ENCODE data around the gene BANK1.

Gene BANK1

DNA sequence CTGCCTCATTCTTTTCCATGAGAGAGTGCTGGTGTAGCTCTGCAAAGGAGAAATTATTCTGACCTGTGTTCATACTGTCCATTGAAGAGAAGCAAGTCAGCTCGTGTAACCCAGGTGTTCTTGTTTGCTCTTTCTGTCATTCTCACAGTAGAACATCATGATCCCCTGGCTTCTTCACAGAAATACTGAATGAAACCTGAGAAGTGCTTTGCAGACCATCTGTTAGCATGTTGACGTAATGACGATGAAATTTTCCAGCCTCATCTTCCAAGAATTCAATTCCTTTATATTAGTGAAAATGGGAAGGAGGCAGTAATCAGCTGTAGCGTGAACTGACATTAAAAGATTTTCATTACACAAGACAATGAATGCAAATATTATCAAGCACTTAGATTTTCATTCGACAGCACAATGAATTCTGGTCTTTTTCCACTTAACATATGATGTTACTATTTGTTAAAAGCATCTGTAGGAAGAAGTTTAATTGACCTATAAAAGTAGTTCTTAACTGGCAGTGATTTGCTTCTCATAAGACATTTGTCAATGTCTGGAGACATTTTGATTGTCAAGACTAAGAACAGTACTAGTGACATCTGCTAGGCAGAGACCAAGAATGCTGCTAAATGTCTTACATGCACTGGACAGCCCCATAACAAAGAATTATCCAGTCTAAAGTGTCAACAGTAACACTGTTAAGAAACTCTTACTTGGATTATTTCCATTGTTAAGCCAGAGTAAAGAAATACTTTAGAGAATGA, 246.3 kb downstream of the BANK1 start:
- H3K4me3 ChIP-seq (ENCODE audit: low read depth, low read length), result no peak overlapping the region
- TF ChIP-seq, protein P1, sequence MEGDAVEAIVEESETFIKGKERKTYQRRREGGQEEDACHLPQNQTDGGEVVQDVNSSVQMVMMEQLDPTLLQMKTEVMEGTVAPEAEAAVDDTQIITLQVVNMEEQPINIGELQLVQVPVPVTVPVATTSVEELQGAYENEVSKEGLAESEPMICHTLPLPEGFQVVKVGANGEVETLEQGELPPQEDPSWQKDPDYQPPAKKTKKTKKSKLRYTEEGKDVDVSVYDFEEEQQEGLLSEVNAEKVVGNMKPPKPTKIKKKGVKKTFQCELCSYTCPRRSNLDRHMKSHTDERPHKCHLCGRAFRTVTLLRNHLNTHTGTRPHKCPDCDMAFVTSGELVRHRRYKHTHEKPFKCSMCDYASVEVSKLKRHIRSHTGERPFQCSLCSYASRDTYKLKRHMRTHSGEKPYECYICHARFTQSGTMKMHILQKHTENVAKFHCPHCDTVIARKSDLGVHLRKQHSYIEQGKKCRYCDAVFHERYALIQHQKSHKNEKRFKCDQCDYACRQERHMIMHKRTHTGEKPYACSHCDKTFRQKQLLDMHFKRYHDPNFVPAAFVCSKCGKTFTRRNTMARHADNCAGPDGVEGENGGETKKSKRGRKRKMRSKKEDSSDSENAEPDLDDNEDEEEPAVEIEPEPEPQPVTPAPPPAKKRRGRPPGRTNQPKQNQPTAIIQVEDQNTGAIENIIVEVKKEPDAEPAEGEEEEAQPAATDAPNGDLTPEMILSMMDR (IDR thresholded peaks at IDR 0.05; ENCODE audit: low read depth, low read length), result no peak

DNA sequence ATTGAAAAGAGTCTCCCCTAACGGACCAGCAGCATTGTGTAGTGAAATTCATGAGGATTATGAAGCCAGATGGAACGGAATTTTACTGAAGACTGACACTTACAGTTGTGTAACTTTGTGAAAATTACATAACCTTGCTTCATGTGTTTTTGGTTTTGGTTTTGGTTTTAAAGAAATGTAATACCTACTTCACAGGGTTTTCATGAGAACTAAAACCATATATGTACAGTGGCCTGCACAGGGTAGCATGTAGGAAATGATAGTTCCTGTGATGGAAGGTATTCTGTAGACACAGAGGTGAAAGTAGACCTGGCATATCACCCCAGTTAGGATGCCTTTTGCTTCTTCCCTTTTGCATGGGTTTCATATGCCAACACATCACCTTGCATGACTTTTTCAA, 247.0 kb downstream of the BANK1 start:
- TF ChIP-seq, protein P1 (IDR thresholded peaks at IDR 0.05; ENCODE audit: low read depth, low read length), result no peak
- no peak overlapping the region for H3K4me3 ChIP-seq (ENCODE audit: low read depth, low read length)

DNA sequence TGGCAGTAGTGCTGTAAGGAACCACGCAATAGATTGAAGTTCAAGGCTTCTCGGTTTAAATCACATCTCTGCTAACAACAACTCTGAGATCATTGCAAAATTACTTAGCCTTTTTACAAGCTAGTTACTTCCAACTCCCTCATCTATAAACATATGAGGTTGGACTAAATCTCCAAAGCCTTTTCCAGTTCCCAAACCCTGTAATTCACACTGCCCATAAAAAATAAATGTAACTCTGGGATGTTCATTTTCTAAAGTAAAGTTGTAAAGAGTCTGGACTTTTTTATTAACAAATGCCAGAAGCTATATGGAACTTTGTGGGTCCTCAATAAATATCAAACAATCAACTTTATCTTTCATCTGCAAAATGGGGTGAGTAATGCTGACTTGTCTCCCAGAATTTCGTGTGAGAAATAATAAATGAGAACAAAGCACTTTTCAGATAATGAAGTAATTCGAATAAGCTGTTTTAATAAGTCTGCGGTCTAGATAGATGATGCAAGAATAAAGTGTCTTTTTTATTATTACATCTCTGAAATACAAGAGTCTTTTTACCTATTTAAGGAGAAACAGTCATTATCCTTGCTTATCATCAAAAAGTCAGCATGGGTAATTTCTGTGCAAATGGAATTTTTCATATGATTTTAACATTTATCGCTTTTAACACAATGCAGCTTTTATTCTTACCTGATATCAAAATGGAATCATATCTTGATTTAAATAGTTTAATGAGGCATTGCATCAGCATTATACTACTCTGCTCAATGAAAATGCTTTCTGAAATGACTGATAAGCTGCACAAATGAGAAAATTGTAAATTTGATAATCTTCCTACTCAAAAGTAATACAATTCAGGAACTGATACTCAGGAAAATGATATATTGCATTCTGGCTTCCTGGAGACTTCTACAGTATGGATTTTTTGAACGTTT, 252.6 kb downstream of the BANK1 start:
- no peak overlapping the region for H3K4me3 ChIP-seq (ENCODE audit: low read depth, low read length)
- TF ChIP-seq, protein P1 (IDR thresholded peaks at IDR 0.05; ENCODE audit: low read depth, low read length), result no peak

DNA sequence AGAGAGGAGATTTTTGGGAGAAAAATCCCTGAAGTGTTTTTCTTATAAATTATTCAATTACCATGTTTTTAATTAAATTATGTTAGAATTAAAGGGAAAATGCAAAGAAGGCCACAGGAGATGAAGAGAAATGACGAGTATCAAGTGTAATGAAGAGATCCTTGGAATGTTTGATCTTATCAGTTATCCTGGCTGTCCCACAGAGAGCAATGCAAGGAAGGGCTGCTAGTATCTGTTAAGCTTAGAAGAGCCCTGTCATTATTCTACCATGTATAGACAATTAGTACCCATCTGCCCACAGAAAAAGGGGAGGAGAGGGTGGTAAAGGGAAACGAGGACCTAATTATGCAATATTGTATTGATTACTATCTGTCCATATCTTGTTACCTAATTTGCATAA, 257.1 kb downstream of the BANK1 start:
- H3K4me3 ChIP-seq (ENCODE audit: low read depth, low read length), result no peak overlapping the region
- TF ChIP-seq, protein P1 (IDR thresholded peaks at IDR 0.05; ENCODE audit: low read depth, low read length), result no peak

DNA sequence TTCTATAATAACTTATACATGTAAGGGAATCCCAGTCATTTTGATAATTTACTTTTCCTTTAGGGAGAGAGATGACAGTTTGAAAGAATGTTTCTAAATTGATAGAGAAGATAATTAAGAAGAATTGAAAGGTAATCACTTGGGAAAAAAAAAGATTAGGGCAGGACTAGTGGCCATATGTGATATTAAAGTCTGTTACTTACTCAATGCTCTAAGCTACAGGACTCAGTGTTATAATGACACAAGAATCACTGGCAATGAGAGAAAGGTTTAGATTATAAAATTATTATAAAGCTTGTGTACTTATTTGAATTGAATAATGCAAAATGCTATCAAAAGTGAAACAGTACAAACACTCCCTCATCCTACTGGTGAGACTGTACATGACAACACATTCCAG, 265.3 kb downstream of the BANK1 start:
- TF ChIP-seq, protein P1 (IDR thresholded peaks at IDR 0.05; ENCODE audit: low read depth, low read length), result no peak
- H3K4me3 ChIP-seq (ENCODE audit: low read depth, low read length), result no peak overlapping the region

DNA sequence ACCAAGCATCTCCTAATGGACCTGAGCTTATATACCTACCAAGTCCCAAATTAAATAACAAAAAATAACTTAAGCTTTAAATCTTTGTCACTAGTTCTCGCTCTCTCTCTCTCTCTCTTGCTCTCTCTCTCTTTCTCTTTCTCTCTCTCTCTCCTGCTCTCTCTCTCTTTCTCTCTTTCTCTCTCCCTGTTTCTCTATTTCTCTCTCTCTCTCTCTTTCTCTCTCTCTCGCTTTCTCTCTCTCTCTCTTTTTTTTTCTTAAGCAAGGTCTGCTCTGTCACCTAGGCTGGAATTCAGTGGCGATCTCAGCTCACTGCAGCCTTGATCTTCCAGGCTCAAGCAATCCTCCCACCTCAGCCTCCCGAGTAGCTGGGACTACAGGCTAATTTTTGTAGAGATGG, 266.6 kb downstream of the BANK1 start:
- TF ChIP-seq, protein P1 (IDR thresholded peaks at IDR 0.05; ENCODE audit: low read depth, low read length), result no peak

DNA sequence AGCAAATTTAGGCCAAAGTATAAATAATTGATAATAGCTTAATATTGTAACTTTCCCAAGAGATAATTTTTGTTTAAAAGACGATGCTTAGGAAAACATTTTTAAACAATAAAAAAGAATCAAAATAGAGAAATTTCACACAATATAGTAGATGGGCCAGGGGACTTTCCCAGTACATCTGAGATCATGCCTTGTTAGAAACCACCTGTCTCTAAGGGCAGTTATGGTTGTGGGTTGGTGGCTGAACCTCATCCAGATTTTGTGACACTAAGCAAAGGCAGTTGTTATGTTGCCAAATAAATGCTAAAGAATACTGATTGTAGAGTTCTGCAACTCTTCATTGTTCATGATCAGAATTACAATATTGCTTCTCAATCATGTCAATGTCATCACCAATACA, 270.6 kb downstream of the BANK1 start:
- H3K4me3 ChIP-seq (ENCODE audit: low read depth, low read length), result no peak overlapping the region
- TF ChIP-seq, protein P1 (IDR thresholded peaks at IDR 0.05; ENCODE audit: low read depth, low read length), result no peak

More for the DNA sequence above, 266.6 kb downstream of the BANK1 start:
- no peak overlapping the region for H3K4me3 ChIP-seq (ENCODE audit: low read depth, low read length)

Data from WI38 (cell line).